Pancreas (tissue), 10 donors: ENCODE data around the gene OR6A2. TPM values are rescaled to one million over a fixed set of nuclear protein-coding genes. Genes with fewer than 3 reads are reported as not detected.

Source experiments
- ATAC-seq, 4 donors: fragments of 200-7000 bp; cut with Tn5 transposase; one replicate each; pipeline versions ENCODE4 v1.8.0 to v1.9.1; 2020; ENCODE audit warnings: mild to moderate bottlenecking in 4 of 4, moderate library complexity in 4 of 4
- DNase-seq, 6 donors: peaks; one replicate each; pipeline ENCODE4 v3.0.0-alpha.2; 2020
- FAIRE-seq: peaks from 2 replicates; lab custom pipeline; 2012; peaks lifted over from hg19 to GRCh38; lab: Jason Lieb, UNC
- H3K27ac ChIP-seq, 4 donors: fragments of 200-600 bp; sonication (generic); 1 replicate in 3 of 4; 2 replicates in 1 of 4; pipeline versions ENCODE4 v1.5.0 to v1.8.0; 2020
- H3K27me3 ChIP-seq, 4 donors: fragments of 200-600 bp; one replicate each; pipeline ENCODE4 v1.8.0; 2021
- H3K36me3 ChIP-seq, 3 donors: fragments of 200-600 bp; sonication (generic) in 1 of 3; one replicate each; pipeline versions ENCODE4 v1.5.0 to v1.8.0; 2020 to 2021
- H3K4me1 ChIP-seq, 3 donors: fragments of 200-600 bp; one replicate each; pipeline ENCODE4 v1.8.0; 2021
- H3K4me3 ChIP-seq, 4 donors: fragments of 200-600 bp; sonication (generic) in 2 of 4; one replicate each; pipeline versions ENCODE4 v1.5.0 to v1.8.0; 2020 to 2021
- H3K9me3 ChIP-seq, 4 donors: fragments of 200-600 bp; one replicate each; pipeline ENCODE4 v1.8.0; 2021
- CTCF ChIP-seq, 4 donors: fragments of 200-600 bp; sonication (generic) in 3 of 4; IDR thresholded peaks; one replicate each; pipeline versions ENCODE4 v1.5.0 to v1.8.0; 2021; ENCODE audit warnings: antibody characterized with exemption in 4 of 4
- WGBS, 2 donors: extraction: QIAGEN DNeasy Blood & Tissue Kit; methylation state at CpG; one replicate each; pipeline ENCODE4 v1.1.7; 2013; 5-methylcytosine and 5-hydroxymethylcytosine counted together
- intact Hi-C, 3 donors: fragments of 100-400 bp; cut with DNase I; formaldehyde crosslinking; loops; one replicate each; pipeline versions ENCODE4 v1.11.1 to v1.14.2; 2022
- polyA plus RNA-seq, 2 donors: library from polyadenylated mRNA; stranded (reverse); fragments of 200-250 nt; gene quantifications; one replicate each; pipeline ENCODE4 v1.2.3, GENCODE V29; 2013
- total RNA-seq, 6 donors: library from RNA; stranded (reverse); fragmentation: NEBNext Ultra II Directional in 4 of 6; extraction: Animal tissue kit (Norgen Biotek cat#: 25700) in 4 of 6; gene quantifications; one replicate each; pipeline versions ENCODE4 v1.2.1 to v1.2.4, GENCODE V29; 2021 to 2023
- donor health status: healthy with polysubstance abuse.
- donor health status: DM: no; HTN: no; CAD: no; lungs with moderate emphysema.
- donor health status: DM: no; HTN: no; CAD: no.
- donor health status: control.
- donor health status: control.
- donor health status: Bipolar disorder and iron deficiency.
- donor health status: DM: yes; HTN: yes; CAD: no.
- donor health status: DM: no; HTN: no; CAD: no.
- donor health status: DM: no; HTN: no; CAD: no.
- donor health status: DM: yes; HTN: yes; CAD: no.

The OR6A2 gene
- total RNA-seq (under 1 TPM; 0.06 to 0.39 (median 0.16) TPM), polyA plus RNA-seq (not detected)

DNA sequence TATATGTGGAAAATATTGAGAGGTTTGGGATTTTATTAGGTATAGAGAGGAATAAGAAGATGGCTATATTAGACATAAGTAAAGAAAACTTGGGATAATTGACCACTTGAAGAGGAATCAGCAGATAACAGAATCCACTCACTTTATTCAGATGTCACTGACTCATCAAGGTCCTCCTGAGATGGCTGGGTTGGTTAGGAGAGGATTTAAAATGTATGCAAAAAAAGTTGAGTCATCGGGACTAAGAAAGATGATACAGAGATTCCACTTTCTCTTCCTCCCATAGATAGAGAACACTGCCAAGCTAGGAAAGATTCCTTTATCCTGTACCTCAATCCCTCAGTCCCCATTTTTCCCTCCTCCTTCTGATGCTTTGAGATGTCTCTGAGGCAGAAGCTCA lies at the start of gene OR6A2:
TSS of gene OR6A2 (minus strand) at position 288 of the 400 bp plus-strand sequence. CDS start 3,981 bp downstream, outside the sequence.
- intact Hi-C loops = no loop called here
- WGBS, 2 donors = 75 to 77% methylated on average over 1 of the region's 1 CpG
- H3K27ac ChIP-seq = no peak within 1 kb of the TSS
- H3K4me3 ChIP-seq = no peak within 1 kb of the TSS
- H3K4me1 ChIP-seq = no peaks in the 10 kb centered on the region
- FAIRE-seq = no peak
- H3K27me3 ChIP-seq = no peaks in the 10 kb centered on the region
- no peaks in the 10 kb centered on the region for H3K9me3 ChIP-seq
- no peak for DNase-seq
- TF ChIP-seq CTCF (IDR thresholded peaks at IDR 0.05) = no peak
- no peak for ATAC-seq
- no peaks in the 10 kb centered on the region for H3K36me3 ChIP-seq

DNA sequence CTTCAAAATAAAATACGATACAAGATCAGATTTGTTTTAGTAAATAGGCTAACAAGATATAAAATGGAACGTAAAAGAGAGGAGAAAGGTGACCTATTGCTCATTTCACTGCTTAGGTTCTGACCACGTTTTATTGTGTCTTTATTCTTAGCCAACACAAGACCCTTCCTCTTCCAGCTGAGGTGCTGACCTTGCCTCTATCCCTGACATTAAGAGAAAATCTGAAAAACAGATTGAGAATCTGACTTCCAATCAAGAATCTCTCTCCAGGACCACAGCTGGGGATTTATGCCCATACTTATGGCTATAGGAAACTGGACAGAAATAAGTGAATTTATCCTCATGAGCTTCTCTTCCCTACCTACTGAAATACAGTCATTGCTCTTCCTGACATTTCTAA lies 45.9 kb upstream of the OR6A2 start, which contains the start of gene OR10A5:
TSS of gene OR10A5 (plus strand) at position 301 of the 400 bp plus-strand sequence. CDS start at position 301, 0 bp downstream.
- no peak for DNase-seq
- intact Hi-C loops = no loop called here
- no peaks in the 10 kb centered on the region for H3K27me3 ChIP-seq
- no peak within 1 kb of the TSS for H3K4me3 ChIP-seq
- WGBS, 2 donors = 40 to 45% methylated on average over 3 of the region's 3 CpGs
- no peak within 1 kb of the TSS for H3K27ac ChIP-seq
- H3K4me1 ChIP-seq = no peaks in the 10 kb centered on the region
- TF ChIP-seq CTCF (IDR thresholded peaks at IDR 0.05) = no peak
- H3K36me3 ChIP-seq = no peaks in the 10 kb centered on the region
- ATAC-seq = no peak
- H3K9me3 ChIP-seq = no peaks in the 10 kb centered on the region
- FAIRE-seq = no peak

DNA sequence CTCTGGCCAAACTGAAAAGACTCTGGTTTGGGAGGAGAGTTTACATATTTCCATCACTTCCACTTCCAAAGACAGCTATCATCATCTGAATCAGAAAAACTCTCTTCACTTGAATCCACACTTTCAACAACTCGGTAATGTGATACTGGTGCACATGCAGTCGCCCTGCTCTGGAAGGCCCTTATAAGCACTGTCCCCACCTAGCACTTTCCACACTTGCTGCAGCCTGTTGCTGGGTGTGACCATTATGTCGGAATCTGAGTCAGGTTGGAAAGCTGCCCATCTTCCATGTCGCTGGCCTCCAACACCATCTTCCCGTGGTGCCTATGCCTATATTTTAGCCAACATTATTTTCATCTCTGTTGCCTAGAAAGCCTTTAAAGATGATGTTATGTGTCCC lies 44.9 kb upstream of the OR6A2 start:
- FAIRE-seq = no peak
- H3K36me3 ChIP-seq = no peaks in the 10 kb centered on the region
- WGBS, 2 donors = 82% methylated on average over 5 of the region's 5 CpGs
- no peak for ATAC-seq
- intact Hi-C loops = no loop called here
- TF ChIP-seq CTCF (IDR thresholded peaks at IDR 0.05) = no peak
- no peaks in the 10 kb centered on the region for H3K27me3 ChIP-seq
- no peak overlapping the region for H3K4me3 ChIP-seq
- no peak overlapping the region for H3K27ac ChIP-seq
- no peak for DNase-seq
- H3K4me1 ChIP-seq = no peaks in the 10 kb centered on the region
- no peaks in the 10 kb centered on the region for H3K9me3 ChIP-seq

DNA sequence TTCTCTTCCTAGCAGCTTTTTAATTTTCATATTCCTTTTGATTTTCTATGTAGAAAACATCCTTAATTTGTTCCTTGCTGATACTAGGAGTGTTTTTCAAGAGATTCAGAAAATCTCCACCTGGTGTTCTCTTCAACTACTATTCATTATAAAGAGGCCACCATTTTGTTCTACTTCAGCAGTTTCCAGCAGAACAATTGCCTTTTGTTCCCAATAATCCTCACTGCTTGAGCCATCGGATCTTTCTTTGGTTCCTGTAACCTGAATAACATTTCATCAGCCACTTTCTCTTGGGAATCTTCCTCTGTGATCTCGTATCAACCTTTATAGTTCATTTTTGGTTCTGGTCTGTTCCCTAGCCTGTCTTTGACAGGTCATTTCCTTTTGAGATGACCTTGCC lies 44.2 kb upstream of the OR6A2 start:
- Histone ChIP-seq H3K4me3 (no peak overlapping the region), H3K9me3 (no peaks in the 10 kb centered on the region), H3K36me3 (no peaks in the 10 kb centered on the region), H3K27ac (no peak overlapping the region), H3K27me3 (no peaks in the 10 kb centered on the region), H3K4me1 (no peaks in the 10 kb centered on the region)
- DNase-seq (no peak), ATAC-seq (no peak), FAIRE-seq (no peak)
- no peak for TF ChIP-seq CTCF (IDR thresholded peaks at IDR 0.05)
- WGBS, 2 donors = 29 to 37% methylated on average over 2 of the region's 2 CpGs
- intact Hi-C loops = no loop called here

- no peak for ATAC-seq
- DNase-seq = no peak
- Histone ChIP-seq H3K4me3 (no peak overlapping the region), H3K27ac (no peak overlapping the region), H3K4me1 (no peaks in the 10 kb centered on the region), H3K36me3 (no peaks in the 10 kb centered on the region), H3K27me3 (no peaks in the 10 kb centered on the region), H3K9me3 (no peaks in the 10 kb centered on the region)
- no peak for FAIRE-seq
- intact Hi-C loops = no loop called here
- no peak for TF ChIP-seq CTCF (IDR thresholded peaks at IDR 0.05)
Measured at GRCh38 chr11:6841694-6842093, 42.2 kb upstream of the OR6A2 start.
